Small intestine (tissue), 7 donors: ENCODE data around the gene SF3B1. TPM values are rescaled to one million over a fixed set of nuclear protein-coding genes. Genes with fewer than 3 reads are reported as not detected.
"Not testable (repeated sequence)": the region's sequence is repeated elsewhere in the genome, so short reads cannot be mapped to it uniquely, and the experiment has no call there.

Experiments used
- DNase-seq, 2 donors: peaks; one replicate each; pipeline versions ENCODE4 v3.0.0 to v3.0.0-alpha.2; 2013
- FAIRE-seq: peaks from 2 replicates; lab custom pipeline; 2012; peaks lifted over from hg19 to GRCh38; lab: Jason Lieb, UNC
- H3K27ac ChIP-seq, 3 donors: one replicate each; pipeline ENCODE4 v1.5.1; 2013; ENCODE audit warnings: low read length in 2 of 3, mild to moderate bottlenecking in 2 of 3, control low read depth in 1 of 3, inconsistent platforms in 1 of 3, low read depth in 1 of 3, moderate library complexity in 1 of 3
- H3K27me3 ChIP-seq, 3 donors: one replicate each; pipeline ENCODE4 v1.6.1; 2013; ENCODE audit warnings: low read length in 3 of 3, inconsistent platforms in 1 of 3; ENCODE audit not compliant: control insufficient read depth in 3 of 3, insufficient read depth in 3 of 3
- H3K36me3 ChIP-seq, 3 donors: one replicate each; pipeline ENCODE4 v1.6.1; 2013; ENCODE audit warnings: low read length in 3 of 3, inconsistent platforms in 1 of 3, low read depth in 1 of 3, mild to moderate bottlenecking in 1 of 3, moderate library complexity in 1 of 3; ENCODE audit not compliant: control insufficient read depth in 3 of 3, insufficient read depth in 2 of 3
- H3K4me1 ChIP-seq, 3 donors: one replicate each; pipeline ENCODE4 v1.6.1; 2013; ENCODE audit warnings: low read length in 2 of 3, inconsistent platforms in 1 of 3, low read depth in 1 of 3, mild to moderate bottlenecking in 1 of 3, moderate library complexity in 1 of 3; ENCODE audit not compliant: control insufficient read depth in 3 of 3, insufficient read depth in 2 of 3
- H3K4me3 ChIP-seq, 3 donors: one replicate each; pipeline ENCODE4 v1.5.1; 2013; ENCODE audit warnings: low read length in 3 of 3, control low read depth in 1 of 3, inconsistent platforms in 1 of 3, low read depth in 1 of 3, mild to moderate bottlenecking in 1 of 3, moderate library complexity in 1 of 3
- H3K9me3 ChIP-seq, 2 donors: one replicate each; pipeline ENCODE4 v1.6.1; 2013; ENCODE audit warnings: low read depth in 1 of 2, low read length in 1 of 2; ENCODE audit not compliant: control insufficient read depth in 2 of 2, insufficient read depth in 1 of 2
- WGBS, 3 donors: extraction: QIAGEN DNeasy Blood & Tissue Kit; methylation state at CpG; one replicate each; pipeline ENCODE4 v1.1.7; 2013; 5-methylcytosine and 5-hydroxymethylcytosine counted together
- polyA plus RNA-seq, 4 donors: library from polyadenylated mRNA; stranded (reverse) in 3 of 4; unstranded in 1 of 4; fragments of 200-250 nt in 3 of 4; fragments of 120-200 nt in 1 of 4; gene quantifications; one replicate each; pipeline versions ENCODE4 v1.2.1 to v1.2.3, GENCODE V29; 2013
- donor health status: healthy with polysubstance abuse.
- donor health status: control.
- donor health status: control.
- donor health status: Bipolar disorder and iron deficiency.
- donor health status: healthy.

Gene SF3B1
- polyA plus RNA-seq, 4 donors: 108 to 329 (median 176) TPM

GRCh38 chr2:197432527-197432926 lies 2.3 kb downstream of the SF3B1 start:
- FAIRE-seq, H3K27ac ChIP-seq, DNase-seq, H3K9me3 ChIP-seq, H3K27me3 ChIP-seq, H3K4me3 ChIP-seq: not testable (repeated sequence)
- peaks cover 4 to 16% (median 5%) of the 10 kb centered on the region in 3 donors for H3K4me1 ChIP-seq
- 48 to 69% (median 61%) methylated on average over 6 of the region's 6 CpGs for WGBS, 3 donors
- peaks cover 0 to 15% (median 2%) of the 10 kb centered on the region in 3 donors for H3K36me3 ChIP-seq

- Histone ChIP-seq H3K4me1 (peaks cover 4 to 16% (median 5%) of the 10 kb centered on the region in 3 donors), H3K4me3 (no peak overlapping the region), H3K27me3 (no peaks in the 10 kb centered on the region), H3K36me3 (peaks cover 0 to 15% (median 2%) of the 10 kb centered on the region in 3 donors), H3K9me3 (no peaks in the 10 kb centered on the region), H3K27ac (no peak overlapping the region)
- no peak for FAIRE-seq
- 46 to 52% (median 50%) methylated on average over 6 of the region's 6 CpGs for WGBS, 3 donors
- DNase-seq: no peak
Observed at GRCh38 chr2:197431858-197432257, 3.0 kb downstream of the SF3B1 start.

GRCh38 chr2:197427986-197428385 lies 6.8 kb downstream of the SF3B1 start:
- no peaks in the 10 kb centered on the region for H3K27me3 ChIP-seq
- H3K27ac ChIP-seq: no peak overlapping the region
- DNase-seq (no peak), FAIRE-seq (no peak)
- no peak overlapping the region for H3K4me3 ChIP-seq
- peaks cover 2 to 22% (median 2%) of the 10 kb centered on the region in 3 donors for H3K36me3 ChIP-seq
- 92 to 98% (median 96%) methylated on average over 3 of the region's 3 CpGs for WGBS, 3 donors
- no peaks in the 10 kb centered on the region for H3K9me3 ChIP-seq
- H3K4me1 ChIP-seq: peaks cover 5 to 15% (median 7%) of the 10 kb centered on the region in 3 donors

GRCh38 chr2:197426723-197427603 lies 7.9 kb downstream of the SF3B1 start:
- Histone ChIP-seq H3K36me3 (peaks cover 2 to 30% (median 5%) of the 10 kb centered on the region in 3 donors), H3K27ac (no peak overlapping the region), H3K4me3 (no peak overlapping the region), H3K4me1 (peaks cover 2 to 13% (median 5%) of the 10 kb centered on the region in 3 donors), H3K9me3 (no peaks in the 10 kb centered on the region), H3K27me3 (no peaks in the 10 kb centered on the region)
- 42 to 53% (median 49%) methylated on average over 2 of the region's 2 CpGs for WGBS, 3 donors
- DNase-seq: peak; percentile 7 to 15
- FAIRE-seq: no peak

GRCh38 chr2:197425550-197425949 lies 9.3 kb downstream of the SF3B1 start:
- H3K9me3 ChIP-seq: no peaks in the 10 kb centered on the region
- peaks cover 4 to 35% (median 9%) of the 10 kb centered on the region in 3 donors for H3K36me3 ChIP-seq
- FAIRE-seq (no peak), DNase-seq (no peak)
- no peak overlapping the region for H3K4me3 ChIP-seq
- H3K27ac ChIP-seq: peak overlapping the region in 1 of 3 donors; percentile 42
- 52 to 65% (median 60%) methylated on average over 7 of the region's 7 CpGs for WGBS, 3 donors
- H3K27me3 ChIP-seq: no peaks in the 10 kb centered on the region
- H3K4me1 ChIP-seq: peaks cover 2 to 5% (median 4%) of the 10 kb centered on the region in 3 donors

- peaks cover 4 to 26% (median 13%) of the 10 kb centered on the region in 3 donors for H3K36me3 ChIP-seq
- H3K4me3 ChIP-seq: no peak overlapping the region
- no peaks in the 10 kb centered on the region for H3K9me3 ChIP-seq
- H3K27me3 ChIP-seq: no peaks in the 10 kb centered on the region
- 71 to 87% (median 83%) methylated on average over 2 of the region's 2 CpGs for WGBS, 3 donors
- FAIRE-seq (no peak), DNase-seq (no peak)
- peaks cover 2 to 4% (median 3%) of the 10 kb centered on the region in 3 donors for H3K4me1 ChIP-seq
- no peak overlapping the region for H3K27ac ChIP-seq
Observed at GRCh38 chr2:197423307-197423706, 11.5 kb downstream of the SF3B1 start.

- Histone ChIP-seq H3K27ac (no peak overlapping the region), H3K27me3 (no peaks in the 10 kb centered on the region), H3K4me3 (no peak overlapping the region), H3K36me3 (peaks cover 19 to 51% (median 25%) of the 10 kb centered on the region in 3 donors), H3K9me3 (no peaks in the 10 kb centered on the region), H3K4me1 (no peaks in the 10 kb centered on the region)
- DNase-seq (no peak), FAIRE-seq (no peak)
Observed at GRCh38 chr2:197419438-197419837, 15.4 kb downstream of the SF3B1 start.

GRCh38 chr2:197416268-197416667 lies 18.6 kb downstream of the SF3B1 start:
- FAIRE-seq: no peak
- Histone ChIP-seq H3K4me1 (no peaks in the 10 kb centered on the region), H3K27me3 (no peaks in the 10 kb centered on the region), H3K9me3 (no peaks in the 10 kb centered on the region), H3K36me3 (peaks cover 21 to 52% (median 28%) of the 10 kb centered on the region in 3 donors), H3K27ac (no peak overlapping the region), H3K4me3 (no peak overlapping the region)
- DNase-seq: no peak
- WGBS, 3 donors: 92 to 100% (median 95%) methylated on average over 1 of the region's 1 CpG
